Epithelial cell of proximal tubule (primary cell): ENCODE measurements around the gene TOMM34. TPM values are rescaled to one million over a fixed set of nuclear protein-coding genes. Genes with fewer than 3 reads are reported as not detected.
A peak's percentile ranks its signal among the peaks of the same experiment; 100 is the strongest.

Source experiments
- DNase-seq: peaks from one replicate; pipeline ENCODE4 v3.0.0-alpha.2; 2011; ENCODE audit warnings: low read depth
- H3K4me3 ChIP-seq: 2 replicates; pipeline ENCODE4 v1.5.1; 2011; ENCODE audit warnings: low read depth, mild to moderate bottlenecking, low read length
- total RNA-seq: library from RNA; depleted of rRNA; stranded (reverse); fragments of >200 nt; gene quantifications from 2 replicates; pipeline ENCODE4 v1.2.3, GENCODE V29; 2015
- TF ChIP-seq, protein P1 (sequence below): conservative IDR thresholded peaks from 2 replicates; pipeline ENCODE4 v1.5.1; 2012; ENCODE audit warnings: low read depth, mild to moderate bottlenecking, low read length

Gene TOMM34
- total RNA-seq, 1 donor from 2014 or later = 74.3 TPM

DNA sequence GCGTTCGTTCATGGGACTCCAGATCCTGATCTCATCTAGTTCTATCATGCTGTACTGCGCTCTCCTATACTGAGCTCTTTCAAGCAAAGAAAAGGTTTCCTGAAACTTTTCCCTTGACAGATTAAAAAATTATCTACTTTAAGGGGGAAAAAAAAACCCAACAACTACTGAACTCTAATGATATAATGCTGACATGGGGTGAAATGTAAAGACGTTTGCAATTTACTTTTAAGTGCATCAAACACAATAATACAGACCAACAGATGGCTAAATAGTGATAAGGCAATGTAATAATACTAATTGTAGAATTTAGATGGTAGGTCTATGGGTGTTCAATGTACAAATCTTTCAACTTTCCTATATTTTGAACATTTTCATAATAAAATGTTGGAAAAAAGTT is 16.4 kb downstream of the TOMM34 start:
- no peak for DNase-seq
- no peak overlapping the region for H3K4me3 ChIP-seq
- TF ChIP-seq, protein P1, sequence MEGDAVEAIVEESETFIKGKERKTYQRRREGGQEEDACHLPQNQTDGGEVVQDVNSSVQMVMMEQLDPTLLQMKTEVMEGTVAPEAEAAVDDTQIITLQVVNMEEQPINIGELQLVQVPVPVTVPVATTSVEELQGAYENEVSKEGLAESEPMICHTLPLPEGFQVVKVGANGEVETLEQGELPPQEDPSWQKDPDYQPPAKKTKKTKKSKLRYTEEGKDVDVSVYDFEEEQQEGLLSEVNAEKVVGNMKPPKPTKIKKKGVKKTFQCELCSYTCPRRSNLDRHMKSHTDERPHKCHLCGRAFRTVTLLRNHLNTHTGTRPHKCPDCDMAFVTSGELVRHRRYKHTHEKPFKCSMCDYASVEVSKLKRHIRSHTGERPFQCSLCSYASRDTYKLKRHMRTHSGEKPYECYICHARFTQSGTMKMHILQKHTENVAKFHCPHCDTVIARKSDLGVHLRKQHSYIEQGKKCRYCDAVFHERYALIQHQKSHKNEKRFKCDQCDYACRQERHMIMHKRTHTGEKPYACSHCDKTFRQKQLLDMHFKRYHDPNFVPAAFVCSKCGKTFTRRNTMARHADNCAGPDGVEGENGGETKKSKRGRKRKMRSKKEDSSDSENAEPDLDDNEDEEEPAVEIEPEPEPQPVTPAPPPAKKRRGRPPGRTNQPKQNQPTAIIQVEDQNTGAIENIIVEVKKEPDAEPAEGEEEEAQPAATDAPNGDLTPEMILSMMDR = no peak

DNA sequence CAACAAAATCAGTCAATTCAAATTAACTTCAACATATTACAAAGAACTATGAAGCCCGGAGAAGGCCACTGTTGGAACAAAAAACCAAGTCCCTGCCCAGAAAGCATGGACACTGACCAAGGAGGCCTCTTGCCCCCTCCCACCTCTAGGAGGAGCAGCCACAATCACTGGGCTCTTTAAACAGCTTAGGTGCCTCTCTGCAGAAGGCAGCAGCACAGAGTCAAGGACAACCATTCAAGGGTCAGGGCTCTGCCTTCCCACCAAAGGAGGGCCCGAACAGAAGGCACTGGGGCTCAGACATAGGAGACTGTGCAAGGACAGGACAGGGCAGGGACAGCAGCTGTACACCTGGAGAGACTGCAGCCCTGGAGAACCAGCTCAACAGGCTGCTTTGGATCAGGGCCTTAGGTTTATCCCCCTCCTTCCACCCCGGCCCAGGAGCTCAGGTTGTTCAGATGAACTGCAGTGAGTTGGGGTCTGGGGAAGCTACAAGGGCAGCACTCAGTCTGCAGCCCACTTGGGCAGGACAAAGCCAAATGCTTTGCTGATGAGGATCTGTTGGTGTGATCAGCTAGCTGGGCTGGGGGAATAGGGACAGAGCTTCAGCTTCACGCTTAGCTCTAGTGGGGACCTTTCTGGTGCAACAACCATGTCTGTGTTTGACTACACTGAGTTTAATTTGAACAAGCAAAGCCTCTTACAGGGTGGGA is 17.8 kb downstream of the TOMM34 start:
- no peak overlapping the region for H3K4me3 ChIP-seq
- TF ChIP-seq, protein P1 = peak; percentile 16
- DNase-seq = no peak

GRCh38 chr20:44941120-44941691 is 19.0 kb downstream of the TOMM34 start:
- TF ChIP-seq, protein P1 = no peak
- DNase-seq = no peak
- H3K4me3 ChIP-seq = no peak overlapping the region

DNA sequence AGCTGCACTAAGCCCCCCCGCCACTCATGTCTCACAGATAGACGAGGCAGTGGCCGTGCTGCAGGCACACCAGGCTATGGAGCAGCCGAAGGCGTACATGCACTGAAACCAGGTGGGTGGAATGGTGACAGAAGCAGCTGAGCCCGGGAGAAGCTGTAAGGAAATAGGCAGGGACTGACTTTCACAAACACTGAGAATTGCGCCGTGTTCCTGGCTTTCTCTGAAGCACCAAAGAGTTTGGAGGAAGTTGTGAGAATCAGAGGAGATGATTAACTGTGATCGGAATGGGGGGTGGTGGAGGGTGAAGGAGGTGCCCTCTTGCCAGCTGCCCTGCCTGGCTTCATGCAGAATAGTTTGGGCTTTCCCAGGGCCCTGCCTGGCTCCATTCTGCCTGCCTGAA is 21.6 kb downstream of the TOMM34 start:
- no peak overlapping the region for H3K4me3 ChIP-seq
- TF ChIP-seq, protein P1 = no peak
- no peak for DNase-seq

DNA sequence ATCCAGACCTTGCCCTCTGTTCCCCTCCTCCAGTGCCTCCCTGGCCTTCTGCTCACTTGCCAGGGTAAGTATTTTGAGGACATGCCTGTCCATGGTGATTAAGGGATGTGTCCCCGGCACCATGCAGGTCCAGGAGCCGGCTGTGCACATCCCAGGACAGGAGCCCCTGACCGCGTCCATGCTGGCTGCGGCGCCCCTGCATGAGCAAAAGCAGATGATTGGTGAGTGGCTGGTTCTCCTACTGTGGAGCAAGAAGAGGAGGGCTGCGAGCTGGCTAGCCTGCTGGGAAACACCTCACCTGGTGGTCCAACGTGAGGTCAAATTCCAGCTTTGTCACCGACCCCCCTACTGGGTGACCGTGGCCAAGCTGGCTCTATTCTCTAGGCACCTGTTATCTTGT is 23.7 kb downstream of the TOMM34 start:
- H3K4me3 ChIP-seq = no peak overlapping the region
- no peak for DNase-seq
- TF ChIP-seq, protein P1 = no peak

DNA sequence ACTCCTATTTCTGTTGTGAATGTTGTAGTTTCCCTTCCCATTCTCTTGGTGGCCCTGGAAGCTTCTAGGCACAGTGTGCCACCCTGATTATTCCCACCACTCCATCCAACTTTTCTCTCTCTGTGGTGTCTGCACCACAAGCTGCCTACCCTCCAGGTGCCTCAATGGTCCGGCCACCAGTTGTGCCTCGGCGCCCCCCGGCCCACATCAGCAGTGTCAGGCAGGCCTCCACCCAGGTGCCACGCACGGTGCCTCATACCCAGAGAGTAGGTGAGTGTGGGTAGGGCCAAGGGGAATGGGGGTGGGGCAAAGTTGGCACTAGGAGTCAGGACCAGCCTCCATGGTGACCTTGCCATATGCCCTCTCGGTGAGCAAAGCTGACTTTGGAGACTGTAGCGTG is 27.3 kb downstream of the TOMM34 start:
- TF ChIP-seq, protein P1 = no peak
- no peak for DNase-seq
- H3K4me3 ChIP-seq = no peak overlapping the region

- no peak overlapping the region for H3K4me3 ChIP-seq
- no peak for DNase-seq
- TF ChIP-seq, protein P1 = no peak
Measured at GRCh38 chr20:44931911-44932310, 28.3 kb downstream of the TOMM34 start.
